SIG-M5 treated with dmso at 0.1 percent for 504 hours (cell line): ENCODE measurements around the gene MSH3.
A peak's percentile ranks its signal among the peaks of the same experiment; 100 is the strongest.
"Not testable (repeated sequence)": the region's sequence is repeated elsewhere in the genome, so short reads cannot be mapped to it uniquely, and the experiment has no call there.

Experiments used
- DNase-seq: peaks from one replicate; lab custom pipeline; 2025; ENCODE audit not compliant: unreplicated experiment; lab: John Stamatoyannopoulos, UW

The MSH3 gene

GRCh38 chr5:80789319-80790016 lies 135.0 kb downstream of the MSH3 start:
- not testable (repeated sequence) for DNase-seq

GRCh38 chr5:80790698-80791097 lies 136.2 kb downstream of the MSH3 start:
- DNase-seq: no peak

- DNase-seq: peak; percentile 5
Measured at GRCh38 chr5:80793354-80793753, 138.9 kb downstream of the MSH3 start.

GRCh38 chr5:80796846-80797245 lies 142.4 kb downstream of the MSH3 start:
- no peak for DNase-seq

GRCh38 chr5:80797428-80798024 lies 143.1 kb downstream of the MSH3 start:
- no peak for DNase-seq

- no peak for DNase-seq
Measured at GRCh38 chr5:80798166-80798565, 143.7 kb downstream of the MSH3 start.

GRCh38 chr5:80798633-80799032 lies 144.2 kb downstream of the MSH3 start:
- DNase-seq: no peak

GRCh38 chr5:80799041-80799440 lies 144.6 kb downstream of the MSH3 start:
- no peak for DNase-seq

- no peak for DNase-seq
Measured at GRCh38 chr5:80799573-80799972, 145.1 kb downstream of the MSH3 start.

- DNase-seq: no peak
Measured at GRCh38 chr5:80804332-80804731, 149.9 kb downstream of the MSH3 start.

- no peak for DNase-seq
Measured at GRCh38 chr5:80805038-80805437, 150.6 kb downstream of the MSH3 start.

GRCh38 chr5:80806929-80807328 lies 152.5 kb downstream of the MSH3 start:
- no peak for DNase-seq

GRCh38 chr5:80809451-80809850 lies 155.0 kb downstream of the MSH3 start:
- no peak for DNase-seq

GRCh38 chr5:80810425-80810824 lies 156.0 kb downstream of the MSH3 start:
- DNase-seq: no peak

GRCh38 chr5:80816590-80816989 lies 162.1 kb downstream of the MSH3 start:
- DNase-seq: no peak

GRCh38 chr5:80820685-80821084 lies 166.2 kb downstream of the MSH3 start:
- DNase-seq: no peak

- DNase-seq: no peak
Measured at GRCh38 chr5:80822640-80823039, 168.2 kb downstream of the MSH3 start.

- not testable (repeated sequence) for DNase-seq
Measured at GRCh38 chr5:80824159-80824558, 169.7 kb downstream of the MSH3 start.

- DNase-seq: no peak
Measured at GRCh38 chr5:80825786-80826460, 171.5 kb downstream of the MSH3 start.

- DNase-seq: no peak
Measured at GRCh38 chr5:80834710-80835109, 180.3 kb downstream of the MSH3 start.

- no peak for DNase-seq
Measured at GRCh38 chr5:80835128-80835527, 180.7 kb downstream of the MSH3 start.

- DNase-seq: no peak
Measured at GRCh38 chr5:80837679-80838078, 183.2 kb downstream of the MSH3 start.
